ENCODE results near the gene BMF.

BMF gene

GRCh38 chr15:40103864-40104271 is 4.8 kb downstream of the BMF start:
- TF ChIP-seq CTCF (conservative IDR thresholded peaks at IDR 0.05; ENCODE audit: low read depth, low read length): no peak
- H3K4me3 ChIP-seq (ENCODE audit: low read length): peak overlapping the region; percentile 14

GRCh38 chr15:40102897-40103858 is 5.5 kb downstream of the BMF start:
- no peak for TF ChIP-seq CTCF (conservative IDR thresholded peaks at IDR 0.05; ENCODE audit: low read depth, low read length)
- H3K4me3 ChIP-seq (ENCODE audit: low read length): peak overlapping the region; percentile 14
- DNase-seq (ENCODE audit: low read depth): peak; percentile 76

More at GRCh38 chr15:40103864-40104271, 4.8 kb downstream of the BMF start:
- no peak for DNase-seq (ENCODE audit: low read depth)

- no peak for DNase-seq (ENCODE audit: low read depth)
Measured at GRCh38 chr15:40100947-40101905, 7.5 kb downstream of the BMF start.

GRCh38 chr15:40100123-40100946 is 8.3 kb downstream of the BMF start:
- no peak for TF ChIP-seq CTCF (conservative IDR thresholded peaks at IDR 0.05; ENCODE audit: low read depth, low read length)
- H3K4me3 ChIP-seq (ENCODE audit: low read length): no peak overlapping the region
- no peak for DNase-seq (ENCODE audit: low read depth)

More at GRCh38 chr15:40100947-40101905, 7.5 kb downstream of the BMF start:
- no peak overlapping the region for H3K4me3 ChIP-seq (ENCODE audit: low read length)
- TF ChIP-seq CTCF (conservative IDR thresholded peaks at IDR 0.05; ENCODE audit: low read depth, low read length): no peak

- H3K4me3 ChIP-seq (ENCODE audit: low read length): no peak overlapping the region
- no peak for TF ChIP-seq CTCF (conservative IDR thresholded peaks at IDR 0.05; ENCODE audit: low read depth, low read length)
- DNase-seq (ENCODE audit: low read depth): peak; percentile 95
Measured at GRCh38 chr15:40098489-40099261, 10.0 kb downstream of the BMF start.
